Measurements from ENCODE around the gene WDR90. TPM values are rescaled to one million over a fixed set of nuclear protein-coding genes. Genes with fewer than 3 reads are reported as not detected.

WDR90 gene
- total RNA-seq, 4 donors from 2014 or later: 18.2 to 79.3 (median 46.9) TPM

DNA sequence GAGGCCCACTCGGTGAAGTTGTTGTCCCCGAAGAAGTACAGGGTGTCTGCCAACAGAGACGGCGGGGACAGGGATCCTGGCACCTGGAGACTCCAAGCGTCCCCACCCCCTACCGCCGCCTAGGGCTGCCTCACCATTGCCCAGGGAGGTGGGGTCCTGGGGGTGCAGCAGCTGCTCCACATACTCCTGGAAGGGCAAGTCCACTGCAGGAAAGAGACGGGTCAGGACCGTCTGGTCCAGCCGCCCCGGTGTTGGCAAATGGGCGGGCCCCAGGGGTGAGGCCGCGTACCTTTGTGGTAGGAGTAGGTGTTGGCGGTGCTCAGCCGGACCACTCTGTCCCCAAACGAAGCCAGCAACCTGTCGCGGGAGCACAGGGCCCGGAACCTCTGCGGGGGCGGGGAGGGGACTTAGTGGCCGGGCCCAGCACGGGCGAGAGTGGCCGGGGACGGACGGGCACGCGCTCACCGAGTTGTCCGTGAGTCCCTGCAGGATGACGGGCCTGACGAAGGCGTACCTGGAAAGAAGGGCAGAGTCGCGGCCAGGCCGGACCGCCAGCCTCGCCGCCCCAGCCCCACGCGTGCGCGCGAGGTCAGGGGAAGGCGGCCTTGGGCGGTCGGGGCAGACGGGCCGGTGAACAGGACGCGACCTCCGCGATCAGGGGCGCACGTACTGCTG, 34.4 kb downstream of the WDR90 start:
- no peaks in the 10 kb centered on the region for H3K27me3 ChIP-seq
- no peaks in the 10 kb centered on the region for H3K36me3 ChIP-seq
- H3K4me3 ChIP-seq: peak overlapping the region; percentile 46 to 48
- peak overlapping the region; percentile 34 to 70 for H3K27ac ChIP-seq
- TF ChIP-seq POLR2A (IDR thresholded peaks at IDR 0.05) (no peak), CTCF (IDR thresholded peaks at IDR 0.05) (no peak)
- peaks cover 0 to 30% of the 10 kb centered on the region in 2 donors for H3K4me1 ChIP-seq
- intact Hi-C loops (cut with DNase I; ENCODE audit: low total_unique reads): no loop called here
- no peaks in the 10 kb centered on the region for H3K9me3 ChIP-seq
- peak in 1 of 2 donors; percentile 27 for DNase-seq

DNA sequence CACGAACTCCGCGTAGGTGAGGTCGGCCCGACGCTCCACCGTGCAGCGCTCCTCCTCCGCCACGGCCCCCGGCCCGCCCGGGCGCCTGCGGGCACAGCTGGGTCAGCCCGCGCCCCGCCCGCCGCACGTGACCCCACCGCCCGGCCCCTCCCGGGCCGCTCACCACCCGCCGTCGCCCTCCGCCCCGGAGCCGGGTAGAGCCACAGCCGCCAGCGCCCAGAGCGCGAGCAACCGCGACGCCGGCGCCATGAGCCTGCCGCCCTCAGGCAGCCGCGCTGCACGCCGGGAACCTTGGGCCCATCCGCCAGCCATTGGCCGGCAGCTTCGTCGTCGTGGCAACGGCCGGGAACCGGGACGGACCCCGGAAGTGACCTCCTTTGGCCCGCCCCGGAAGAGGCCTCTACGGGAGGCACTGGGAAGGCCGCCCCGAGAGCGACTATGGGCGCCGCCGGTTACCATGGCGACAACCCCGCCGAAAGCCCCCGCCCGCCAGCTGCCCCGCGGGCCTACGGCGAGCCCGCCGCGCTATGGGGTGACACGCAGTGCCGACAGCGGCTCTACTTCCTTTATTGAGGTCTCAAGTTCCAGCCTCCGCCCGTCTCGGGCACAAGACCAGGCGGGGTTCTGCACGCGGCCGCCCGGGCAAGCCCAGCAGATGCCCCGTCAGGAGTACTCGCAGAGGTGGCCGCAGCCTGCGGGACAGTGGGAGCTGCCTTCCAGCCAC, 35.1 kb downstream of the WDR90 start, which contains the start of gene JMJD8:
Gene JMJD8 (minus strand): TSS at position 264 of the 724 bp plus-strand sequence. CDS start 15 bp downstream, at position 249.
- intact Hi-C loops (cut with DNase I; ENCODE audit: low total_unique reads): no loop called here
- TF ChIP-seq CTCF (IDR thresholded peaks at IDR 0.05) (peak in 1 of 4 experiments; percentile 30), POLR2A (IDR thresholded peaks at IDR 0.05) (peak; percentile 32 to 49)
- peak; percentile 95 to 97 for DNase-seq
- Histone ChIP-seq H3K4me3 (peak within 1 kb of the TSS; percentile 46 to 48), H3K9me3 (no peaks in the 10 kb centered on the region), H3K27me3 (no peaks in the 10 kb centered on the region), H3K36me3 (no peaks in the 10 kb centered on the region), H3K4me1 (peaks cover 3 to 37% of the 10 kb centered on the region in 2 donors), H3K27ac (peak within 1 kb of the TSS; percentile 34 to 70)

GRCh38 chr16:684961-685696, 36.0 kb downstream of the WDR90 start:
- no peak for TF ChIP-seq CTCF (IDR thresholded peaks at IDR 0.05)
- TF ChIP-seq POLR2A (IDR thresholded peaks at IDR 0.05): no peak
- Histone ChIP-seq H3K4me1 (peaks cover 7 to 43% of the 10 kb centered on the region in 2 donors), H3K9me3 (no peaks in the 10 kb centered on the region), H3K27me3 (no peaks in the 10 kb centered on the region), H3K36me3 (no peaks in the 10 kb centered on the region), H3K4me3 (peak overlapping the region; percentile 46 to 48), H3K27ac (peak overlapping the region in 1 of 2 donors; percentile 70)
- intact Hi-C loops (cut with DNase I; ENCODE audit: low total_unique reads): no loop called here
- DNase-seq: peak in 1 of 2 donors; percentile 43

- no peak for TF ChIP-seq POLR2A (IDR thresholded peaks at IDR 0.05)
- Histone ChIP-seq H3K4me3 (no peak overlapping the region), H3K27me3 (no peaks in the 10 kb centered on the region), H3K27ac (no peak overlapping the region), H3K9me3 (no peaks in the 10 kb centered on the region), H3K4me1 (peaks cover 7 to 42% of the 10 kb centered on the region in 2 donors), H3K36me3 (no peaks in the 10 kb centered on the region)
- intact Hi-C loops (cut with DNase I; ENCODE audit: low total_unique reads): no loop called here
- no peak for DNase-seq
Measured at GRCh38 chr16:685967-686366, 36.8 kb downstream of the WDR90 start.

GRCh38 chr16:686459-687260, 37.5 kb downstream of the WDR90 start:
- no peak for DNase-seq
- Histone ChIP-seq H3K4me1 (peaks cover 7 to 35% of the 10 kb centered on the region in 2 donors), H3K9me3 (no peaks in the 10 kb centered on the region)

More at GRCh38 chr16:686459-687260, 37.5 kb downstream of the WDR90 start:
- no peaks in the 10 kb centered on the region for H3K36me3 ChIP-seq
- H3K4me3 ChIP-seq: no peak overlapping the region
- no peak overlapping the region for H3K27ac ChIP-seq
- intact Hi-C loops (cut with DNase I; ENCODE audit: low total_unique reads): no loop called here
- TF ChIP-seq POLR2A (IDR thresholded peaks at IDR 0.05) (no peak), CTCF (IDR thresholded peaks at IDR 0.05) (no peak)
- no peaks in the 10 kb centered on the region for H3K27me3 ChIP-seq

Measured in uterus (tissue), 4 donors.